BE2C (cell line): Measurements from ENCODE around the gene ANXA3.

Experiments used
- DNase-seq: peaks from one replicate; pipeline ENCODE4 v3.0.0-alpha.2; 2020
- H3K27me3 ChIP-seq: fragments of 250-450 bp; sonication (Bioruptor Pico); 2 replicates; pipeline ENCODE4 v1.5.1; 2020; ENCODE audit warnings: mild to moderate bottlenecking
- H3K36me3 ChIP-seq: fragments of 250-450 bp; sonication (Bioruptor Pico); 2 replicates; pipeline ENCODE4 v1.5.1; 2020; ENCODE audit warnings: mild to moderate bottlenecking
- H3K4me1 ChIP-seq: fragments of 250-450 bp; sonication (Bioruptor Pico); 2 replicates; pipeline ENCODE4 v1.5.1; 2020
- H3K4me3 ChIP-seq: 2 replicates; pipeline ENCODE4 v1.5.1; 2011; ENCODE audit warnings: low read depth, low read length
- H3K9me3 ChIP-seq: fragments of 250-450 bp; sonication (Bioruptor Pico); 2 replicates; pipeline ENCODE4 v1.5.1; 2020
- TF ChIP-seq, protein P1 (sequence below): IDR thresholded peaks from 2 replicates; pipeline ENCODE4 v1.5.1; 2012; ENCODE audit warnings: mild to moderate bottlenecking, low read depth, low read length

Gene ANXA3

DNA sequence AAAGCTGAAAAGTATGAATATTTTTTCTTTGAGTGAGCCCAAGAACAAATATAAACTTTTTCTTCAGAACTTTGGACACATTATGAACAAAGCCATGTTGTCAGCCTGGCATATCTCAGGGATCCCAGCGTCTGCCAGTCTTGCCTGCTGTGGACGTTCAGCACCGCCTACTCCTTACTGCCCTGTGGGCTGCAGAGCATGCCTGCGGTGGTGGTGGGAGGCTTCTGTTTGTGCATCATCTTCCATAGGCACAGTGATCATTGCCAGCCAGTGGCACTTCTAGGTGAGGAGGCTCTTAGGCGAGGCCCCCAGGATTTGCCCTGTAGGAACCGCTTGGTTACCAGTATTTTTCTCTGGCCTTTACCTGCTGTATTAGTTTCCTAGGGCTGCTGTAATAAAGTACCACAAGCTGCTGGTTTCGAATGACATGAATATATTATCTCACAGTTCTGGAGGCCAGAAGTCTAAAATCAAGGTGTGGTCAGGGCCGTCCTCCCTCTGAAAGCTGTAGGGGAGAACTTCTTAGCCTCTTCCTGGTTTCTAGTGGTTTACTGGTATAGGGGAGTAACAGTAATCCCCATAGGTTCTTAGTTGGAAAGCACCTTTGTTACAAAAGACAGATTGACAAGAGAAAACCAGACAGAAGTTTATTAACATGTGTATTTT lies 15.4 kb downstream of the ANXA3 start:
- Histone ChIP-seq H3K9me3 (no peaks in the 10 kb centered on the region), H3K4me3 (no peak overlapping the region), H3K36me3 (no peaks in the 10 kb centered on the region), H3K4me1 (no peaks in the 10 kb centered on the region), H3K27me3 (no peaks in the 10 kb centered on the region)
- DNase-seq, result no peak
- TF ChIP-seq, protein P1, sequence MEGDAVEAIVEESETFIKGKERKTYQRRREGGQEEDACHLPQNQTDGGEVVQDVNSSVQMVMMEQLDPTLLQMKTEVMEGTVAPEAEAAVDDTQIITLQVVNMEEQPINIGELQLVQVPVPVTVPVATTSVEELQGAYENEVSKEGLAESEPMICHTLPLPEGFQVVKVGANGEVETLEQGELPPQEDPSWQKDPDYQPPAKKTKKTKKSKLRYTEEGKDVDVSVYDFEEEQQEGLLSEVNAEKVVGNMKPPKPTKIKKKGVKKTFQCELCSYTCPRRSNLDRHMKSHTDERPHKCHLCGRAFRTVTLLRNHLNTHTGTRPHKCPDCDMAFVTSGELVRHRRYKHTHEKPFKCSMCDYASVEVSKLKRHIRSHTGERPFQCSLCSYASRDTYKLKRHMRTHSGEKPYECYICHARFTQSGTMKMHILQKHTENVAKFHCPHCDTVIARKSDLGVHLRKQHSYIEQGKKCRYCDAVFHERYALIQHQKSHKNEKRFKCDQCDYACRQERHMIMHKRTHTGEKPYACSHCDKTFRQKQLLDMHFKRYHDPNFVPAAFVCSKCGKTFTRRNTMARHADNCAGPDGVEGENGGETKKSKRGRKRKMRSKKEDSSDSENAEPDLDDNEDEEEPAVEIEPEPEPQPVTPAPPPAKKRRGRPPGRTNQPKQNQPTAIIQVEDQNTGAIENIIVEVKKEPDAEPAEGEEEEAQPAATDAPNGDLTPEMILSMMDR, result no peak

DNA sequence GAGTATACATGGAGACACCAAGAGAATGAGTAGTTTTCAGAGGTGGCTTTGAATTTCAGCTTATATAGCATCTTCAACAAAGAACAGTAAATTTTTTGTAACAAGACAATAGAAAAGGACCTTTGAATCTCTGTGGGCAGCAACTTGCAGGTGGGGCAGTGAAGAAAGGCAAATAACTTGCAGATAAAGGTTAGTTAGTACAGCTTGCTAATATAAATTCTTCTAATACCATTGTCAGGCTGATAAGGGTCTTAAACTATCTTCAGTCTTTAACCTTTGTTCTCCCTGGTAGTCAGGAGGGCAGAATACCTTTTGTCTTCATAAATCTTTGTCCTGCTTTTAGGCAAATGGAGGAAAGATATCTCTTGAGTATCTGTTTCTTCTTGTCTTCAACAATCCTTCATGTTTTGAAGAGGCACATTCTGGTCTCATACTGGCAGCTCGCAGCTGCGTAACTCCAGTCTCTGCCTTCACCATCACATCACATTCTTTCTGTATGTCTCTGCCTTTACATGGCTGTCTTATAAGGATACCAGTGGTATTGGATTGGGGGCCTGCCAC lies 16.0 kb downstream of the ANXA3 start:
- Histone ChIP-seq H3K36me3 (no peaks in the 10 kb centered on the region), H3K9me3 (no peaks in the 10 kb centered on the region), H3K4me3 (no peak overlapping the region), H3K27me3 (no peaks in the 10 kb centered on the region), H3K4me1 (no peaks in the 10 kb centered on the region)
- no peak for DNase-seq
- TF ChIP-seq, protein P1, result no peak

DNA sequence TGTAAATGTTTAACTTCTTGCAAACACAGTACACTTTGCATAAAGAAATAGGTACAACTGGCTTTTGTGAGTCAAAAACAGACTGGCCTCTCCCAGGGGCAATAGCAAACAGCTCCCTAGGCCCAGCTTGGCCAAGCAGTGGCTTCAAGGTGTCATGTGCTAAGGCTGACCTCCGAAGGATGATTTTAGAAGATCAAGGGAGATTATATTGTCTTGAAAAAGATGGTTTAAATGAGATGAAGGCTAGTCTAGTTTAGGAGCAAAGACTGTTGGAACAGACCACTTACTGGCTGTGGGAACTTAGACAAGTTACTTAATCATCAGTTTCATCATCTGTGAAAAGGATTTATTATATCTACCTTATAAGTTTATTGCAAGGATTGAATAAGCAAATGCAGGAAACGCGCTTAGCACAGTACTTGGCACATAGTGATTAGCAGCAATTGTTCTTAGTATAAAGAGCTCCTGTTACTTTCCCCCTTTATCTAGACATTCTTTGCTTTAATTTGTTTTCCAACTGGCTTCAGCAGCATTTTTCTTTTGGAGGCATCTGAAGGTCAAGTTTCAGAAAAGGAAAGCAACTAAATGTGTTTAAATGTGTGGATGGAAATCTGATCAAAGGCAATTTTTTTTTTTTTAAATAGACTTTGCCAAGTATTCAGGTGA lies 17.2 kb downstream of the ANXA3 start:
- H3K27me3 ChIP-seq, result no peaks in the 10 kb centered on the region
- TF ChIP-seq, protein P1, result no peak
- H3K36me3 ChIP-seq, result no peaks in the 10 kb centered on the region
- no peaks in the 10 kb centered on the region for H3K9me3 ChIP-seq
- no peak for DNase-seq
- H3K4me3 ChIP-seq, result no peak overlapping the region
- no peaks in the 10 kb centered on the region for H3K4me1 ChIP-seq

DNA sequence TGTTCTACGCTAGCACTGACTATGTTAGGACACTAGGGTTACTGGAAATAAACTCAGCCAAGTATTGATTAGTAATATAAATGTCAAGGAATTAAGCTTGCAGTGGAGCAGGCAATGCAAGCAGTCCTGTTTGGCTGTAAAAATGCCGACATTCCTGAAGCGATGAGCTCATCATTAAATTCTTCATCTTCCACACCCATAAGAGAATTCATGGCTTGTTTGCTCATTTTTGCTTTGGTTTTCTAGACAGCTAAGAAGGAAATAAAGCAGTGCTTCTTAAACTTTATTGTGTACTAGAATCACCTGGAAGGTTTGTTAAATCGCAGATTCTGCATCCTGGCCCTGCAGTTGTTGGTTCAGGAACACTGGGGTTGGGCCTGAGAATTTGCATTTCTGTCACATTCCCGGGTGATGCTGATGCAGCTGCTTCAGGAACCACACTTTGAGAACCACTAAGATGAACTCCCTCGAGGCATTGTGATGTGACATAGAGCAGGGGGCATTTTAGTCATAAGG lies 17.8 kb downstream of the ANXA3 start:
- TF ChIP-seq, protein P1, result no peak
- H3K4me1 ChIP-seq, result no peaks in the 10 kb centered on the region
- no peaks in the 10 kb centered on the region for H3K9me3 ChIP-seq
- no peaks in the 10 kb centered on the region for H3K36me3 ChIP-seq
- H3K4me3 ChIP-seq, result no peak overlapping the region
- no peak for DNase-seq
- no peaks in the 10 kb centered on the region for H3K27me3 ChIP-seq

DNA sequence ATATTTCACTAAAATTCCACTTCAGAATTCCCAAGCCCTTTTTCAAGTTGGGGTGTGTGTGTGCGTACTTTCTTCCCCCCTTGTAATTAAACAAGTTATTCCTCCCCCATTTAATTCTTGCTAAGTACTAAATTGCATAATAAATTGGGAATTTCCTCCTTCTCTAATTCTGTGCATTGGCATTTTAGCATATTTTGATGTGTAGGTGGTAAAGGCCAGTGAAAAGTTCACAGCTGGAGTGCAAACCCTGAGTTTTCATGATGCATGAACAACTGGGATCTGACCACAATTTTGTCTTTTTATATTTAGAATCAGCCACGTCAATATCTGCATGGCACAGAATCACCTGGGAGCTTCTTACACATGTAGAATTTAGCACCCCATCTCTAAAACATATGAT lies 18.5 kb downstream of the ANXA3 start:
- no peak for DNase-seq
- TF ChIP-seq, protein P1, result no peak
- no peaks in the 10 kb centered on the region for H3K4me1 ChIP-seq
- H3K9me3 ChIP-seq, result no peaks in the 10 kb centered on the region
- no peaks in the 10 kb centered on the region for H3K36me3 ChIP-seq
- no peaks in the 10 kb centered on the region for H3K27me3 ChIP-seq
- no peak overlapping the region for H3K4me3 ChIP-seq

DNA sequence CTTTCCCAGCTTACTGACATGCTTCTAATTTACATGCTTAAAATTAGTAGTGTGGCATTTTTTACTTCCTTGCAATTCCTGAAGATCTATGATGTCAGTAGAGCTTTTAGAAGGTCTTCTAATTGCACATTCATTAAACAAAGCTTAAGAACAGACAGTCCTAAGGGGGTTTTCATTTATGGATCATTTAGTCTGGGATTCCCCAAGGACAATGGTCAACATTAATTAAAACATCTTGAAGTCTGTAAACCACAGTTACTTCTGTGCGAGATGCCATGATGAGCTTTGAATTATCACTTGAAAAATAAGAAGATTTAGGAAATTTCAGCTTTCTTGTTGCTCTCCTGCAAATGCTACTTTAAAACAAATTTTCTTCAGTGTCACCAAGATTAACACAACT lies 20.2 kb downstream of the ANXA3 start:
- TF ChIP-seq, protein P1, result no peak
- no peaks in the 10 kb centered on the region for H3K4me1 ChIP-seq
- no peak for DNase-seq
- H3K4me3 ChIP-seq, result no peak overlapping the region
- no peaks in the 10 kb centered on the region for H3K36me3 ChIP-seq
- no peaks in the 10 kb centered on the region for H3K9me3 ChIP-seq
- no peaks in the 10 kb centered on the region for H3K27me3 ChIP-seq
